SKM-1 (cell line): ENCODE data around the gene CLDN6.

Experiments used
- DNase-seq: peaks from one replicate; lab custom pipeline; 2025; ENCODE audit not compliant: unreplicated experiment; lab: John Stamatoyannopoulos, UW

Gene CLDN6

GRCh38 chr16:2990891-2991290, 27.1 kb downstream of the CLDN6 start:
- DNase-seq, result no peak

- no peak for DNase-seq
These were observed 29.3 kb downstream of the CLDN6 start for GRCh38 chr16:2988590-2989099.

- DNase-seq, result no peak
These were observed 30.1 kb downstream of the CLDN6 start for GRCh38 chr16:2987833-2988232.

GRCh38 chr16:2987286-2987685, 30.7 kb downstream of the CLDN6 start:
- DNase-seq, result no peak

GRCh38 chr16:2986623-2987188, 31.3 kb downstream of the CLDN6 start:
- DNase-seq, result no peak

- DNase-seq, result no peak
These were observed 32.1 kb downstream of the CLDN6 start for GRCh38 chr16:2985893-2986355.

GRCh38 chr16:2985462-2985861, 32.5 kb downstream of the CLDN6 start:
- DNase-seq, result no peak

- DNase-seq, result peak; percentile 58
These were observed 34.3 kb downstream of the CLDN6 start for GRCh38 chr16:2983706-2984136.

GRCh38 chr16:2982402-2982801, 35.6 kb downstream of the CLDN6 start:
- DNase-seq, result no peak

GRCh38 chr16:2981899-2982250, 36.1 kb downstream of the CLDN6 start:
- no peak for DNase-seq

- DNase-seq, result no peak
These were observed 36.6 kb downstream of the CLDN6 start for GRCh38 chr16:2981177-2981898.

- DNase-seq, result peak; percentile 86
These were observed 37.5 kb downstream of the CLDN6 start, which contains the start of gene PKMYT1 for GRCh38 chr16:2980227-2981176. TSS of gene PKMYT1 (minus strand) at chr16:2980446. CDS start at chr16:2979657, 789 bp downstream.

- DNase-seq, result no peak
These were observed 38.2 kb downstream of the CLDN6 start for GRCh38 chr16:2979669-2980226.

- DNase-seq, result no peak
These were observed 40.5 kb downstream of the CLDN6 start for GRCh38 chr16:2977440-2977839.

GRCh38 chr16:2976673-2977072, 41.3 kb downstream of the CLDN6 start:
- DNase-seq, result no peak

GRCh38 chr16:2976201-2976600, 41.8 kb downstream of the CLDN6 start:
- no peak for DNase-seq

GRCh38 chr16:2975161-2975795, 42.7 kb downstream of the CLDN6 start:
- DNase-seq, result no peak

- no peak for DNase-seq
These were observed 43.5 kb downstream of the CLDN6 start for GRCh38 chr16:2974319-2975056.

GRCh38 chr16:2973605-2974318, 44.2 kb downstream of the CLDN6 start:
- DNase-seq, result no peak
